ENCODE data around the gene DCAF11. TPM values are rescaled to one million over a fixed set of nuclear protein-coding genes. Genes with fewer than 3 reads are reported as not detected.

The DCAF11 gene
- total and polyA plus RNA-seq, 2 of the 13 experiments (the other 11 are each of a cell fraction or from before 2014, with no cell fraction given) = 150 to 257 TPM

GRCh38 chr14:24135834-24136683, 21.5 kb downstream of the DCAF11 start, which contains the start of gene PSME1 (continued):
- TF ChIP-seq NFIB (CRISPR knock-in tag; IDR thresholded peaks at IDR 0.05; ENCODE audit: borderline replicate concordance) (no peak), REPIN1 (CRISPR knock-in tag; IDR thresholded peaks at IDR 0.05; ENCODE audit: borderline replicate concordance, low read depth) (peak; percentile 15; the same call in 1 of the 2 replicates), PPARG (CRISPR knock-in tag; conservative IDR thresholded peaks at IDR 0.05) (peak; percentile 43), ZNF292 (CRISPR knock-in tag; IDR thresholded peaks at IDR 0.05; ENCODE audit: borderline replicate concordance, low read depth) (peak; percentile 92; the same call in 1 of the 2 replicates), MAFG (CRISPR knock-in tag; IDR thresholded peaks at IDR 0.05) (no peak), TOPORS (CRISPR knock-in tag; IDR thresholded peaks at IDR 0.05) (no peak), ZMYM3 (CRISPR knock-in tag; IDR thresholded peaks at IDR 0.05) (no peak), CERS6 (CRISPR knock-in tag; IDR thresholded peaks at IDR 0.05) (no peak), GATA4 (IDR thresholded peaks at IDR 0.05; ENCODE audit: borderline replicate concordance, low read depth) (0 out of 2 replicates have a peak, but pooled peaks have one; percentile 23), PRMT3 (CRISPR knock-in tag; IDR thresholded peaks at IDR 0.05; ENCODE audit: borderline replicate concordance, low read depth) (no peak), HINFP (CRISPR knock-in tag; IDR thresholded peaks at IDR 0.05; ENCODE audit: low read depth) (peak; percentile 72; the same call in 1 of the 2 replicates), POGZ (CRISPR knock-in tag; IDR thresholded peaks at IDR 0.05) (peak; percentile 79), ZNF558 (CRISPR knock-in tag; IDR thresholded peaks at IDR 0.05; ENCODE audit: borderline replicate concordance) (no peak), HNF4G (IDR thresholded peaks at IDR 0.05; ENCODE audit: borderline replicate concordance, low read depth, low read length) (0 out of 2 replicates have a peak, but pooled peaks have one; percentile 28), HNF4G (CRISPR knock-in tag; IDR thresholded peaks at IDR 0.05; ENCODE audit: borderline replicate concordance, low read depth) (peak; percentile 86), ZNF678 (CRISPR knock-in tag; IDR thresholded peaks at IDR 0.05) (no peak; the same call in 1 of the 2 replicates), TFDP1 (CRISPR knock-in tag; IDR thresholded peaks at IDR 0.05; ENCODE audit: borderline replicate concordance) (peak; percentile 93), DBP (CRISPR knock-in tag; IDR thresholded peaks at IDR 0.05; ENCODE audit: not compliant biosample characterization) (peak; percentile 70), ZNF652 (CRISPR knock-in tag; IDR thresholded peaks at IDR 0.05; ENCODE audit: borderline replicate concordance, low read depth) (no peak; the same call in 1 of the 2 replicates), GTF2F1 (IDR thresholded peaks at IDR 0.05; ENCODE audit: low read length) (no peak), HBP1 (CRISPR knock-in tag; IDR thresholded peaks at IDR 0.05; ENCODE audit: low read depth) (no peak; the same call in 1 of the 2 replicates), ZSCAN9 (CRISPR knock-in tag; IDR thresholded peaks at IDR 0.05; ENCODE audit: borderline replicate concordance) (0 out of 2 replicates have a peak, but pooled peaks have one; percentile 71), ZNF580 (CRISPR knock-in tag; IDR thresholded peaks at IDR 0.05; ENCODE audit: borderline replicate concordance, low read depth) (no peak)
